Measurements from ENCODE around the gene HIRIP3. TPM values are rescaled to one million over a fixed set of nuclear protein-coding genes. Genes with fewer than 3 reads are reported as not detected.
"Not testable (repeated sequence)": the region's sequence is repeated elsewhere in the genome, so short reads cannot be mapped to it uniquely, and the experiment has no call there.

Gene HIRIP3
- 7.8 and 8.2 TPM in 2 replicates for total RNA-seq

GRCh38 chr16:29995324-29995910 lies at the start of gene HIRIP3:
HIRIP3 (minus strand) TSS chr16:29995617; CDS start chr16:29995605, 12 bp downstream.
- DNase-seq (ENCODE audit: low read depth) = peak; percentile 51

GRCh38 chr16:30041841-30042240 lies 46.4 kb upstream of the HIRIP3 start:
- peak; percentile 30 for DNase-seq (ENCODE audit: low read depth)

GRCh38 chr16:30040690-30041089 lies 45.3 kb upstream of the HIRIP3 start:
- not testable (repeated sequence) for DNase-seq (ENCODE audit: low read depth)

GRCh38 chr16:30040221-30040620 lies 44.8 kb upstream of the HIRIP3 start:
- no peak for DNase-seq (ENCODE audit: low read depth)

GRCh38 chr16:30033270-30033669 lies 37.9 kb upstream of the HIRIP3 start:
- peak; percentile 65 for DNase-seq (ENCODE audit: low read depth)

- DNase-seq (ENCODE audit: low read depth) = peak; percentile 66
Measured at GRCh38 chr16:30032083-30032819, 36.8 kb upstream of the HIRIP3 start.

GRCh38 chr16:30031477-30031918 lies 36.1 kb upstream of the HIRIP3 start:
- DNase-seq (ENCODE audit: low read depth) = no peak

GRCh38 chr16:30030841-30031413 lies 35.5 kb upstream of the HIRIP3 start, which contains the start of gene TLCD3B:
TLCD3B (minus strand) TSS chr16:30031271; CDS start chr16:30030527, 744 bp downstream.
- no peak for DNase-seq (ENCODE audit: low read depth)

- DNase-seq (ENCODE audit: low read depth) = no peak
Measured at GRCh38 chr16:30030011-30030685, 34.7 kb upstream of the HIRIP3 start.

- no peak for DNase-seq (ENCODE audit: low read depth)
Measured at GRCh38 chr16:30028438-30029076, 33.1 kb upstream of the HIRIP3 start.

- DNase-seq (ENCODE audit: low read depth) = no peak
Measured at GRCh38 chr16:30027588-30028437, 32.4 kb upstream of the HIRIP3 start.

GRCh38 chr16:30026449-30026848 lies 31.0 kb upstream of the HIRIP3 start:
- DNase-seq (ENCODE audit: low read depth) = no peak

GRCh38 chr16:30025574-30025973 lies 30.2 kb upstream of the HIRIP3 start:
- DNase-seq (ENCODE audit: low read depth) = no peak

- DNase-seq (ENCODE audit: low read depth) = no peak
Measured at GRCh38 chr16:30025156-30025555, 29.7 kb upstream of the HIRIP3 start.

- no peak for DNase-seq (ENCODE audit: low read depth)
Measured at GRCh38 chr16:30024451-30024850, 29.0 kb upstream of the HIRIP3 start.

- DNase-seq (ENCODE audit: low read depth) = no peak
Measured at GRCh38 chr16:30023586-30023985, 28.2 kb upstream of the HIRIP3 start.

- no peak for DNase-seq (ENCODE audit: low read depth)
Measured at GRCh38 chr16:30022887-30023286, 27.5 kb upstream of the HIRIP3 start, which contains the start of gene C16orf92. C16orf92 (plus strand) TSS chr16:30023198; CDS start chr16:30023341, 143 bp downstream.

- no peak for DNase-seq (ENCODE audit: low read depth)
Measured at GRCh38 chr16:30018731-30019158, 23.3 kb upstream of the HIRIP3 start.

- not testable (repeated sequence) for DNase-seq (ENCODE audit: low read depth)
Measured at GRCh38 chr16:30017937-30018336, 22.5 kb upstream of the HIRIP3 start.

GRCh38 chr16:30017277-30017656 lies 21.9 kb upstream of the HIRIP3 start:
- no peak for DNase-seq (ENCODE audit: low read depth)

All from renal cortical epithelial cell (primary cell).